Measurements from ENCODE around the gene ST7.

The ST7 gene

DNA sequence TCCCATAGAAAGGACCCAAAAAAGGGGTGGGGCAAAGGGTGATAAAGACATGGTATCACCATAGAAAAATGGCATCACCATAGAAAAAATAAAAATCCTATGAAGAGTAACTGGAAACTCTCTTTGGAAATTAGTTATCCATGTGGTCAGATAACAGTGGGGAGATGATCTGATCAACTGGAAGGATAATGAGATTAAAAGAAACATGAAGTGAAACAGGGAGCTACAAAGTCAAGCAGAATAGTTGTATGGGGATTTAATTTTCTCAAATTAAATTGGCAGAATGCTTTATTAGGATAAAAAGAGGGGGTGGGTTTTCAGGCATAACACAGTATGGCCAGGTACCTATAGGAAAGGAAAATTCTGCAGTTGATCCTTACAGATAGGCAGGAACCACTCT lies 258.3 kb downstream of the ST7 start:
- in situ Hi-C loops (cut with HindIII; ENCODE audit: low pct_unique_long_range_greater_than_20kb, low sequenced_read_pairs): no loop called here
- TF ChIP-seq JUND (IDR thresholded peaks at IDR 0.05; ENCODE audit: low read depth): no peak
- DNase-seq (ENCODE audit: low read depth in 1 of 2, low spot score in 1 of 2): no peak

DNA sequence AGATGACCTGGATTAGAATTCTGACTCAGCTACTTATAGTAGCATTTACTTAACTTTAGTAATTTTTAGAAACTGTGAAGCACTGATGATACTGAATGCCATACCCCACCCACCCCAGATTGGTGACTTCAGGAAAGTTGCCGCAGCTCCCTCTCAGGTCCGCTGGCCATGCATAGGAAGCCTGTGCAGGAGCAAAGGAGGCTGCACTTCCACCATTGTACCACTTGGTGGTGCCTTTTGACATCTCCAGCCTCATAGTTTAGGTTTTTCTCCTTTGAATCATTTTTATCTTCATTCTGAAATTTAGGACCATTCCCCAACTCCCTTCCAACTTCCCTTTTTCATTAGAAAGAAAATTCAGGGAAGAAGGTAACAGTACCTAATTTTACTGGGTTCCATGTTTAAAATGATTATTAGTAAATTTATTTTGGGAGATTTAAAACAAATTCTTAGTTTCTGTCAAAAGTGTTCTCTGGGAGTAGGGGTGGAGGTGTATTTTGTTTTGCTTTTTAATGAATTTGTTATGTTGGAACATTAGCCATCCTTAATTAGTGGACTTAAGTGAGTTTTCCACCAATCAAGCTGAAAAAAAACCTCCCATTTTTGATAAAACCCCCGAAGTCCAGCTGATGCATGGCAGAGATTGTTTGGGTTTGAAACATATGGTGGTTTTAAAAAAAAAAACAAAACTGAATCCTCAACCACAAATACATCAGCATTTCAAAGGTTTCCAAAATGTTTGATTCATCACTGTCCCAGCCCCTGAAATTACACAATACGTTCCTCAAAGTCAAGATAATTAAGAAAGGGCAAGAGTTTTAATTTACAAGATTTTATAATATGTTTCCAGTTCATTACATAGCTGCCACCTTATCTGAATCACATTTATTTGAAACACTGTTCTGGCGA lies 259.9 kb downstream of the ST7 start:
- no peak for TF ChIP-seq JUND (IDR thresholded peaks at IDR 0.05; ENCODE audit: low read depth)
- in situ Hi-C loops (cut with HindIII; ENCODE audit: low pct_unique_long_range_greater_than_20kb, low sequenced_read_pairs): no loop called here
- DNase-seq (ENCODE audit: low read depth in 1 of 2, low spot score in 1 of 2): peak; percentile 23 to 66

DNA sequence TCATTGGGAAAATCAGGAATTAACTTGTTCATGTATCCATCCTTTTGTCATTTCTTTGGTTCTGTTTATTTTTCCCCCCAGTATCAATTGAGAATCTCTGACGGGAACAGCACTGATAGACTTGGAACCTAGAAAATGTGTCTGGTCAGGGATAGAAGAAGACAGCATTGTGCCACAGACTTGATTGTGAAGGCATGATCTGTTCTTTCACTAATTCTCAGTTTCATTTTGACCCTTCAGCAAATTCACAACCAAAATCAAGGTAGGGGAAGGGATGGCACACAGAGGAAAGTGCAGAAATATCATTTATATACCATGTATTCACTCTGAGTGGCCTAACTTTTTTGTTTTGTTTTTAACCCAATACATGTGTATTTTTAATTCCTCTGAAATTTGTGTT lies 262.7 kb downstream of the ST7 start:
- in situ Hi-C loops (cut with HindIII; ENCODE audit: low pct_unique_long_range_greater_than_20kb, low sequenced_read_pairs): no loop called here
- DNase-seq (ENCODE audit: low read depth in 1 of 2, low spot score in 1 of 2): no peak
- no peak for TF ChIP-seq JUND (IDR thresholded peaks at IDR 0.05; ENCODE audit: low read depth)

- DNase-seq (ENCODE audit: low read depth in 1 of 2, low spot score in 1 of 2): no peak
- in situ Hi-C loops (cut with HindIII; ENCODE audit: low pct_unique_long_range_greater_than_20kb, low sequenced_read_pairs): no loop called here
- TF ChIP-seq JUND (IDR thresholded peaks at IDR 0.05; ENCODE audit: low read depth): no peak
Measured at GRCh38 chr7:117216436-117217069, 263.3 kb downstream of the ST7 start.

GRCh38 chr7:117217106-117218035 lies 264.1 kb downstream of the ST7 start:
- in situ Hi-C loops (cut with HindIII; ENCODE audit: low pct_unique_long_range_greater_than_20kb, low sequenced_read_pairs): no loop called here
- TF ChIP-seq JUND (IDR thresholded peaks at IDR 0.05; ENCODE audit: low read depth): no peak
- DNase-seq (ENCODE audit: low read depth in 1 of 2, low spot score in 1 of 2): no peak

- DNase-seq (ENCODE audit: low read depth in 1 of 2, low spot score in 1 of 2): no peak
- TF ChIP-seq JUND (IDR thresholded peaks at IDR 0.05; ENCODE audit: low read depth): no peak
- in situ Hi-C loops (cut with HindIII; ENCODE audit: low pct_unique_long_range_greater_than_20kb, low sequenced_read_pairs): no loop called here
Measured at GRCh38 chr7:117218700-117219099, 265.4 kb downstream of the ST7 start.

DNA sequence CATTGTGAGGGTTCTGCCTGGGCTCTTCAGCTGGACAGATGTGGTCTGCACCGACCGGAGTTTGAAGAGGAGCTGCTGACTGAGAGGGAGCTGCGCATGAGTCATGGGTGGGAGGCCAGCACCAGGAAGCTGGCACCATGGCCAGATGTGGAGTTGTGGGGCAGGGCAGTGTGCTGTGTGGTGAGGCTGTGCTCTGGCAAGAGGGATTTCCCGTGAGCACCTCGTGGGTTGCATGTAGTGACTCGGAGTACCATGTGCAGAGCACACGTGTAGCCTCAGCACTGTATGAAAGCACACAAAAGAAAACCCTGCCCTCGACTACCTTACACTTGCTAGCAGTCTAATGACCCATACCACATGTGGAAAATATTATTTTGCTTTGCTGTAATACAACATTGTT lies 266.2 kb downstream of the ST7 start:
- no peak for DNase-seq (ENCODE audit: low read depth in 1 of 2, low spot score in 1 of 2)
- no peak for TF ChIP-seq JUND (IDR thresholded peaks at IDR 0.05; ENCODE audit: low read depth)
- in situ Hi-C loops (cut with HindIII; ENCODE audit: low pct_unique_long_range_greater_than_20kb, low sequenced_read_pairs): no loop called here

GRCh38 chr7:117220836-117221235 lies 267.5 kb downstream of the ST7 start:
- DNase-seq (ENCODE audit: low read depth in 1 of 2, low spot score in 1 of 2): no peak
- in situ Hi-C loops (cut with HindIII; ENCODE audit: low pct_unique_long_range_greater_than_20kb, low sequenced_read_pairs): no loop called here
- no peak for TF ChIP-seq JUND (IDR thresholded peaks at IDR 0.05; ENCODE audit: low read depth)

- in situ Hi-C loops (cut with HindIII; ENCODE audit: low pct_unique_long_range_greater_than_20kb, low sequenced_read_pairs): no loop called here
- DNase-seq (ENCODE audit: low read depth in 1 of 2, low spot score in 1 of 2): no peak
- no peak for TF ChIP-seq JUND (IDR thresholded peaks at IDR 0.05; ENCODE audit: low read depth)
Measured at GRCh38 chr7:117225536-117225935, 272.2 kb downstream of the ST7 start.

DNA sequence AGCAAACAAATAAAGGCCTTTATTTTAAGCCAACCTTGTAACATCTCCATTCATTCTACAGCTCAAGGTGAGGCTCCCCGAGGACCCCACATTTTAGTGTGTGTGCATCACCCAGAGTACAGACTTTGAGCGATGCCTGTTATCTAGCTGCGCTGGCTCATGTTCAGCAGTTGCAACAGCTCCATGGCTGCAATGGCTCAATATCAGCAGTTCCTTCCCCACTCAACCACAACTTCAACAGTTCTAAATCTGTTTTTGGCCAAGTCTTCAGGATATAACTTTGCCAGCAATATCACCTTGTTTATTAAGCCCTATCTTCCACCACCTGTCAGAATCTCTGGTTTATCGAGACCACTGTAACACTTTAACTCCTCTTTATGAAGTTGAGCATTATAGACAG lies 273.8 kb downstream of the ST7 start:
- no peak for DNase-seq (ENCODE audit: low read depth in 1 of 2, low spot score in 1 of 2)
- no peak for TF ChIP-seq JUND (IDR thresholded peaks at IDR 0.05; ENCODE audit: low read depth)
- in situ Hi-C loops (cut with HindIII; ENCODE audit: low pct_unique_long_range_greater_than_20kb, low sequenced_read_pairs): no loop called here

GRCh38 chr7:117229350-117229749 lies 276.0 kb downstream of the ST7 start:
- DNase-seq (ENCODE audit: low read depth in 1 of 2, low spot score in 1 of 2): no peak
- TF ChIP-seq JUND (IDR thresholded peaks at IDR 0.05; ENCODE audit: low read depth): no peak
- in situ Hi-C loops (cut with HindIII; ENCODE audit: low pct_unique_long_range_greater_than_20kb, low sequenced_read_pairs): no loop called here

DNA sequence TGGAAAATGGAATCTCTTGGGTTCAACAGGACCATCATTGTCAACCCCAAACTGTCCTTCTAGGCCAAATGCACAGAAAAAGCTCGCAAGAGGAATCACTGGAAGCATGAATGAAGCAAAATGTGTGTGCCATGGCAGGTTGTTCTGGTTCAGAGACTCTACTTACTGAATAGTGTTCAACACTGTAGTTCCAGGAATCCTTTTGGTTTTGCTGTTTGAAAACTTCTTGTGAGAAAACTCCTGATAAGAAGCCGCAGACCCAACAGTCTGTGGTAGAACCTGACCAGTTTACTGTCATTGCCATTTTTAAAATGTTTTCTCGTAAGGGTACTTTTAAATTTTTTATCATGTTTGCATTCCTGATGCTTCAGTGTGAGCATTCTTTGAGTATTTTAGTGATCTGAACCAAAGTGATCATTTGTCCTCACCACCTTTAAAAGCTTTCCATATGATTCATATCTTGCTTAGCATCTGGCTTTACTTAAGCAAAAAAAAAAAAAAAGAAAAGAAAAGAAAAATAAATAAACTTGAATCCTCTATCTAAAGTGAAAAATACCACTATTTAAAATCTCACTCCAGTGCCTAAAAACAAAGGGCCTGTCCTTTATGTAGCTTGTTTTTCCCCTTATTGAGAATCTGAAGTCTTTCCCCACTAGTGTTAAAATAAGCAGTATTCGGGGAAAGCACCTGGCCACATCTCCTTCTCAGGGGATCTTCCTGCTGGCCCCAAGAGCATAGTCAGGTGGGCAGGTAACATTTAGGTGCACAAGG lies 277.2 kb downstream of the ST7 start:
- in situ Hi-C loops (cut with HindIII; ENCODE audit: low pct_unique_long_range_greater_than_20kb, low sequenced_read_pairs): no loop called here
- no peak for TF ChIP-seq JUND (IDR thresholded peaks at IDR 0.05; ENCODE audit: low read depth)
- no peak for DNase-seq (ENCODE audit: low read depth in 1 of 2, low spot score in 1 of 2)

Measured in T47D (cell line).